Tibial nerve (tissue), 4 donors: ENCODE measurements around the gene EFCAB13. TPM values are rescaled to one million over a fixed set of nuclear protein-coding genes. Genes with fewer than 3 reads are reported as not detected.
"Not testable (repeated sequence)": the region's sequence is repeated elsewhere in the genome, so short reads cannot be mapped to it uniquely, and the experiment has no call there.

Source experiments
- DNase-seq, 2 donors: peaks; one replicate each; pipeline ENCODE4 v3.0.0-alpha.2; 2019; ENCODE audit warnings: low spot score in 2 of 2
- H3K27ac ChIP-seq, 4 donors: fragments of 200-600 bp; sonication (generic) in 3 of 4; one replicate each; pipeline ENCODE4 v1.5.1; 2017 to 2019; ENCODE audit warnings: mild to moderate bottlenecking in 1 of 4
- H3K27me3 ChIP-seq, 2 donors: fragments of 200-600 bp; sonication (generic) in 1 of 2; one replicate each; pipeline versions ENCODE4 v1.5.1 to v1.6.0; 2017 to 2019
- H3K36me3 ChIP-seq, 3 donors: fragments of 200-600 bp; sonication (generic); one replicate each; pipeline ENCODE4 v1.5.1; 2018 to 2019
- H3K4me1 ChIP-seq, 4 donors: fragments of 200-600 bp; sonication (generic) in 3 of 4; one replicate each; pipeline ENCODE4 v1.5.1; 2017 to 2019
- H3K4me3 ChIP-seq, 4 donors: fragments of 200-600 bp; sonication (generic) in 3 of 4; one replicate each; pipeline ENCODE4 v1.5.1; 2017 to 2019; ENCODE audit warnings: mild to moderate bottlenecking in 1 of 4, moderate library complexity in 1 of 4
- H3K9me3 ChIP-seq, 4 donors: fragments of 200-600 bp; sonication (generic) in 3 of 4; one replicate each; pipeline ENCODE4 v1.5.1; 2017 to 2019
- CTCF ChIP-seq, 5 experiments: fragments of 200-600 bp in 3 of 5; fragments of 450-650 bp in 2 of 5; sonication (generic) in 3 of 5; IDR thresholded peaks; one replicate each; pipeline ENCODE4 v1.5.1; 2016 to 2019; ENCODE audit warnings: antibody characterized with exemption in 5 of 5, mild to moderate bottlenecking in 3 of 5, moderate library complexity in 2 of 5
- EP300 ChIP-seq, 2 donors: sonication (generic); formaldehyde crosslinking; IDR thresholded peaks; one replicate each; pipeline ENCODE4 v1.6.1; 2017; ENCODE audit warnings: antibody characterized with exemption in 2 of 2, mild to moderate bottlenecking in 1 of 2
- POLR2A ChIP-seq, 2 donors: fragments of 450-650 bp; IDR thresholded peaks; one replicate each; pipeline ENCODE4 v1.6.1; 2017; ENCODE audit warnings: antibody characterized with exemption in 2 of 2, mild to moderate bottlenecking in 2 of 2, moderate library complexity in 2 of 2
- WGBS, 2 donors: methylation state at CpG; one replicate each; pipeline ENCODE4 v1.1.5; 2018; 5-methylcytosine and 5-hydroxymethylcytosine counted together
- total RNA-seq, 4 donors: library from RNA; depleted of rRNA; stranded (reverse); fragments of >200 nt; gene quantifications; one replicate each; pipeline ENCODE4 v1.1.0, GENCODE V29; 2016

The EFCAB13 gene
- total RNA-seq, 4 donors from 2014 or later: 6.5 to 15.1 (median 10.2) TPM

GRCh38 chr17:47465165-47465564, 141.4 kb downstream of the EFCAB13 start:
- H3K9me3 ChIP-seq: no peaks in the 10 kb centered on the region
- no peaks in the 10 kb centered on the region for H3K4me1 ChIP-seq
- 90 to 94% methylated on average over 3 of the region's 3 CpGs for WGBS, 2 donors
- H3K27ac ChIP-seq: no peak overlapping the region
- DNase-seq: no peak
- peaks cover 0 to 39% (median 0%) of the 10 kb centered on the region in 3 donors for H3K36me3 ChIP-seq
- H3K4me3 ChIP-seq: no peak overlapping the region
- no peaks in the 10 kb centered on the region for H3K27me3 ChIP-seq
- TF ChIP-seq POLR2A (IDR thresholded peaks at IDR 0.05) (no peak), CTCF (IDR thresholded peaks at IDR 0.05) (no peak), EP300 (IDR thresholded peaks at IDR 0.05) (no peak)

GRCh38 chr17:47466976-47467375, 143.2 kb downstream of the EFCAB13 start:
- H3K4me1 ChIP-seq, H3K27me3 ChIP-seq, H3K4me3 ChIP-seq, H3K27ac ChIP-seq, DNase-seq, H3K9me3 ChIP-seq: not testable (repeated sequence)
- WGBS, 2 donors: 64 to 74% methylated on average over 4 of the region's 4 CpGs
- peaks cover 0 to 52% (median 0%) of the 10 kb centered on the region in 3 donors for H3K36me3 ChIP-seq

GRCh38 chr17:47470836-47471235, 147.1 kb downstream of the EFCAB13 start:
- H3K4me3 ChIP-seq: no peak overlapping the region
- no peak for DNase-seq
- TF ChIP-seq EP300 (IDR thresholded peaks at IDR 0.05): no peak
- TF ChIP-seq CTCF (IDR thresholded peaks at IDR 0.05): no peak
- no peak for TF ChIP-seq POLR2A (IDR thresholded peaks at IDR 0.05)
- no peaks in the 10 kb centered on the region for H3K27me3 ChIP-seq
- H3K9me3 ChIP-seq: no peaks in the 10 kb centered on the region
- 96% methylated on average over 5 of the region's 5 CpGs for WGBS, 2 donors
- no peak overlapping the region for H3K27ac ChIP-seq
- peaks cover 0 to 65% (median 0%) of the 10 kb centered on the region in 3 donors for H3K36me3 ChIP-seq
- H3K4me1 ChIP-seq: no peaks in the 10 kb centered on the region

- not testable (repeated sequence) for H3K9me3 ChIP-seq, H3K27ac ChIP-seq, DNase-seq, H3K27me3 ChIP-seq, H3K4me1 ChIP-seq, H3K4me3 ChIP-seq
- 91 to 93% methylated on average over 6 of the region's 6 CpGs for WGBS, 2 donors
- peaks cover 0 to 75% (median 0%) of the 10 kb centered on the region in 3 donors for H3K36me3 ChIP-seq
Measured at GRCh38 chr17:47472073-47472472, 148.3 kb downstream of the EFCAB13 start.

Other genes starting within 250 kb of the EFCAB13 start
- gene CDC27, start 134.7 kb upstream of the EFCAB13 start, total RNA-seq: 10 to 100 TPM; 38.7 to 87.6 (median 64.5) TPM
- gene MYL4, start 114.6 kb upstream of the EFCAB13 start, total RNA-seq: 1 to 10 TPM in 1 of 4 donors, not detected in 3; 1.5 TPM
- 10 to 100 TPM; 17.5 to 26.7 (median 22.1) TPM for gene ITGB3, start 70.1 kb upstream of the EFCAB13 start, total RNA-seq
- gene NPEPPS, start 207.2 kb downstream of the EFCAB13 start, total RNA-seq: 100 to 1,000 TPM; 102 to 118 (median 115) TPM